Left lung (tissue), 10 donors: ENCODE data around the gene MRAP. TPM values are rescaled to one million over a fixed set of nuclear protein-coding genes. Genes with fewer than 3 reads are reported as not detected.

Experiments
- ATAC-seq: fragments of 200-7000 bp; cut with Tn5 transposase; one replicate; pipeline ENCODE4 v1.9.1; 2020; ENCODE audit warnings: moderate library complexity
- DNase-seq, 4 donors: peaks; one replicate each; pipeline ENCODE4 v3.0.0-alpha.2; 2013 to 2020
- H3K27ac ChIP-seq, 2 donors: fragments of 200-600 bp; sonication (generic) in 1 of 2; one replicate each; pipeline versions ENCODE4 v1.5.0 to v1.8.0; 2020 to 2021
- H3K27me3 ChIP-seq, 2 donors: fragments of 200-600 bp; sonication (generic) in 1 of 2; one replicate each; pipeline versions ENCODE4 v1.5.0 to v1.8.0; 2020 to 2021
- H3K36me3 ChIP-seq, 2 donors: fragments of 200-600 bp; sonication (generic) in 1 of 2; one replicate each; pipeline versions ENCODE4 v1.5.0 to v1.8.0; 2020 to 2021
- H3K4me1 ChIP-seq, 2 donors: fragments of 200-600 bp; one replicate each; pipeline ENCODE4 v1.8.0; 2021
- H3K4me3 ChIP-seq, 2 donors: fragments of 200-600 bp; sonication (generic) in 1 of 2; one replicate each; pipeline versions ENCODE4 v1.5.0 to v1.8.0; 2020 to 2021; ENCODE audit warnings: mild to moderate bottlenecking in 1 of 2
- H3K9me3 ChIP-seq, 2 donors: fragments of 200-600 bp; sonication (generic) in 1 of 2; one replicate each; pipeline versions ENCODE4 v1.5.0 to v1.8.0; 2020 to 2021
- intact Hi-C, 2 donors: fragments of 100-400 bp; cut with DNase I; formaldehyde crosslinking; loops; one replicate each; pipeline versions ENCODE4 v1.11.2 to v1.14.2; 2022
- polyA plus RNA-seq, 6 donors: library from polyadenylated mRNA; unstranded; fragments of 120-200 nt; gene quantifications; one replicate each; pipeline ENCODE4 v1.2.1, GENCODE V29; 2013; ENCODE audit not compliant: insufficient read length in 6 of 6
- total RNA-seq, 2 donors: library from RNA; stranded (reverse); fragmentation: NEBNext Ultra II Directional; extraction: Animal tissue kit (Norgen Biotek cat#: 25700); gene quantifications; one replicate each; pipeline ENCODE4 v1.2.1, GENCODE V29; 2021
- TF ChIP-seq, protein P1 (sequence below), 2 donors: fragments of 200-600 bp; sonication (generic) in 1 of 2; IDR thresholded peaks; one replicate each; pipeline versions ENCODE4 v1.5.0 to v1.8.0; 2021; ENCODE audit warnings: antibody characterized with exemption in 2 of 2
- donor health status: DM: no; HTN: yes; CAD: no.
- donor health status: DM: no; HTN: no; CAD: no.

The MRAP gene
- total and polyA plus RNA-seq, 8 donors: 0.29 to 0.69 (median 0.38) TPM; not detected in 2

GRCh38 chr21:32270748-32271147, 27.9 kb upstream of the MRAP start:
- intact Hi-C loops: no loop called here
- ATAC-seq: no peak
- H3K36me3 ChIP-seq: peaks cover 0 to 36% of the 10 kb centered on the region in 2 donors
- no peaks in the 10 kb centered on the region for H3K9me3 ChIP-seq
- H3K27me3 ChIP-seq: no peaks in the 10 kb centered on the region
- no peak overlapping the region for H3K27ac ChIP-seq
- no peak for DNase-seq
- H3K4me1 ChIP-seq: no peaks in the 10 kb centered on the region
- TF ChIP-seq, protein P1, sequence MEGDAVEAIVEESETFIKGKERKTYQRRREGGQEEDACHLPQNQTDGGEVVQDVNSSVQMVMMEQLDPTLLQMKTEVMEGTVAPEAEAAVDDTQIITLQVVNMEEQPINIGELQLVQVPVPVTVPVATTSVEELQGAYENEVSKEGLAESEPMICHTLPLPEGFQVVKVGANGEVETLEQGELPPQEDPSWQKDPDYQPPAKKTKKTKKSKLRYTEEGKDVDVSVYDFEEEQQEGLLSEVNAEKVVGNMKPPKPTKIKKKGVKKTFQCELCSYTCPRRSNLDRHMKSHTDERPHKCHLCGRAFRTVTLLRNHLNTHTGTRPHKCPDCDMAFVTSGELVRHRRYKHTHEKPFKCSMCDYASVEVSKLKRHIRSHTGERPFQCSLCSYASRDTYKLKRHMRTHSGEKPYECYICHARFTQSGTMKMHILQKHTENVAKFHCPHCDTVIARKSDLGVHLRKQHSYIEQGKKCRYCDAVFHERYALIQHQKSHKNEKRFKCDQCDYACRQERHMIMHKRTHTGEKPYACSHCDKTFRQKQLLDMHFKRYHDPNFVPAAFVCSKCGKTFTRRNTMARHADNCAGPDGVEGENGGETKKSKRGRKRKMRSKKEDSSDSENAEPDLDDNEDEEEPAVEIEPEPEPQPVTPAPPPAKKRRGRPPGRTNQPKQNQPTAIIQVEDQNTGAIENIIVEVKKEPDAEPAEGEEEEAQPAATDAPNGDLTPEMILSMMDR (IDR thresholded peaks at IDR 0.05): no peak
- no peak overlapping the region for H3K4me3 ChIP-seq

DNA sequence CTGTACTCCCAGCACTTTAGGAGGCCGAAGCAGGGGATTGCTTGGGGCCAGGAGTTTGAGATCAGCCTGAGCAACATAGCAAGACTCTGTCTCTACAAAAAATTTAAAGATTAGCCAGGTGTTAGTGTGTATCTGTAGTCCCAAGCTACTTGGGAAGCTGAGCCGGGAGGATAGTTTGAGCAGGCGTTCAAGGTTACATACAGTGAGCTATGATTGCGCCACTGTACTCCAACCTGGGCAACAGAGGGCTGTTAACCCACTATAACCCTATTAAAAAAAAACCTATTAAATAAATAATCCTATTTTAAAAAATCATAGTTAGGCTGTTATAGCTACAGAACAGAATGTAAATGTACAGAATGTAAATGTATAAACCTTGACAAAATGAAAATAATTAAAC, 22.0 kb upstream of the MRAP start:
- no peaks in the 10 kb centered on the region for H3K9me3 ChIP-seq
- no peak overlapping the region for H3K27ac ChIP-seq
- peaks cover 8 to 23% of the 10 kb centered on the region in 2 donors for H3K4me1 ChIP-seq
- H3K27me3 ChIP-seq: no peaks in the 10 kb centered on the region
- peaks cover 0 to 8% of the 10 kb centered on the region in 2 donors for H3K36me3 ChIP-seq
- ATAC-seq: no peak
- intact Hi-C loops: no loop called here
- H3K4me3 ChIP-seq: no peak overlapping the region
- TF ChIP-seq, protein P1 (IDR thresholded peaks at IDR 0.05): no peak
- no peak for DNase-seq

- Histone ChIP-seq H3K27ac (no peak overlapping the region), H3K27me3 (no peaks in the 10 kb centered on the region), H3K4me3 (peak overlapping the region; percentile 84 to 88), H3K9me3 (no peaks in the 10 kb centered on the region), H3K4me1 (peaks cover 8 to 23% of the 10 kb centered on the region in 2 donors), H3K36me3 (peaks cover 0 to 8% of the 10 kb centered on the region in 2 donors)
- ATAC-seq: no peak
- intact Hi-C loops: no loop called here
- DNase-seq: no peak
- TF ChIP-seq, protein P1 (IDR thresholded peaks at IDR 0.05): no peak
Measured at GRCh38 chr21:32278103-32278502, 20.6 kb upstream of the MRAP start.

DNA sequence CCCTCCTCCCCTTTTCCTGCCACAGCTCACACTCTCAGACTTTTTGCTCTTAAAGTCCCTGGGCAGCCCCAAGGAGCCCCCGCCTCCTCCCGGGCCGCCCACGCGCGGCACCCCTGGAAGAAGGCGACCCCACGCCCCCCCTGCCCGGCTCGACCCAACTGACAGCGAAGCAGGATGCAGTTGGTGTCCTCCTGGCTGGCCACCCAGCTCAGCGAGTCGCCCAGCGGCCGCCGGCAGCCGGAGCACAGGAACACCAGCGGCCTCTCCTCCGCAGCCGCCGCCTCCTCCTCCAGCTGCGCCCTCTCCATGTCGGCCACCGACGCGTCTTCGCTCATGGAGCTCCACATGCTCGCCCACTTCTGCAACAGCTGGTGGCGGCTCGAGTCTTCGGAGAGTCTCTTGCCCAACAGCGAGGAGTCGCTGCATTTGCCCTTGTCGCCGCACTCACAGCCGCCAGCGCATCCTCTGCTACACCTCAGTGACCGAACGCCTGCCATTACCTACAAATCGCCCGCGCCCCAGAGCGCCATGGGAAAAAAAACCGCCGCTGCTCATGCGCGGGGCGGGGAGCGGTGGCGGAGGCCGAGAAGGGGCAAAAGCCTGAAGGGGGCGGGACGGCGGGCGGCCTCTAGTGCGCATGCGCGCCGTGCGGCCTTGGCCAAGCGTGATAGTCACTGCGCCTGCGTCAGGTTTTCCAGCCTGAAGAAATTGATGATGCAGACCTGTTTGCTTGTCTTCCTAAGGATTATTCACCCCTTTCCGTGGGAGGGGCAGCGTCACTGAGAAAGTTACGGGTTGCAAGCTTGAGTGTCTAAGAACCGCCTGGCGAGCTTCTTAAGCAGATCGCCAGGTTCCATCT, 19.9 kb upstream of the MRAP start, which contains the start of gene MIS18A:
TSS of gene MIS18A (minus strand) at position 532 of the 859 bp plus-strand sequence. CDS start at position 497, 35 bp downstream.
- no peaks in the 10 kb centered on the region for H3K27me3 ChIP-seq
- H3K4me1 ChIP-seq: peaks cover 8 to 23% of the 10 kb centered on the region in 2 donors
- peak within 1 kb of the TSS; percentile 22 to 64 for H3K27ac ChIP-seq
- H3K36me3 ChIP-seq: peaks cover 0 to 6% of the 10 kb centered on the region in 2 donors
- peak; percentile 93 to 99 (median 96) for DNase-seq
- ATAC-seq: peak; percentile 96
- no peaks in the 10 kb centered on the region for H3K9me3 ChIP-seq
- H3K4me3 ChIP-seq: peak within 1 kb of the TSS; percentile 84 to 88
- intact Hi-C loops: no loop called here
- TF ChIP-seq, protein P1 (IDR thresholded peaks at IDR 0.05): no peak

DNA sequence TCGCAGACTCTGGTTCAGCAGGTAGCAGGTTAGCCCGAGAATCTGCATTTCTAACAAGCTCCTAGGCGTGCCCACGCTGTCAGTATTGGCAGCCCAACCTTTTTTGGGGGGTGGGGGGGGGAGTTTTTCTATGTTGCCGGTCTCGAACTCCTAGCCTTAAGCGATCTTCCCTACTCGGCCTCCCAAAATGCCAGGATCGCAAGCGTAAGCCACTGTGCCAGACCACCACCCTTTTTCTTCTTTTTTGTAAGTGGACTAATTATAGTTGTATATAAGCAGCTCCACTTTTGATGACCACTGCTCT, 19.3 kb upstream of the MRAP start:
- no peaks in the 10 kb centered on the region for H3K9me3 ChIP-seq
- H3K4me1 ChIP-seq: peaks cover 8 to 23% of the 10 kb centered on the region in 2 donors
- DNase-seq: no peak
- intact Hi-C loops: no loop called here
- no peaks in the 10 kb centered on the region for H3K27me3 ChIP-seq
- TF ChIP-seq, protein P1 (IDR thresholded peaks at IDR 0.05): no peak
- H3K36me3 ChIP-seq: peaks cover 0 to 3% of the 10 kb centered on the region in 2 donors
- peak overlapping the region; percentile 84 to 88 for H3K4me3 ChIP-seq
- no peak for ATAC-seq
- peak overlapping the region; percentile 22 to 64 for H3K27ac ChIP-seq
